Measurements from ENCODE around the gene CACNA1D.
"Not testable (repeated sequence)": the region's sequence is repeated elsewhere in the genome, so short reads cannot be mapped to it uniquely, and the experiment has no call there.

The CACNA1D gene

DNA sequence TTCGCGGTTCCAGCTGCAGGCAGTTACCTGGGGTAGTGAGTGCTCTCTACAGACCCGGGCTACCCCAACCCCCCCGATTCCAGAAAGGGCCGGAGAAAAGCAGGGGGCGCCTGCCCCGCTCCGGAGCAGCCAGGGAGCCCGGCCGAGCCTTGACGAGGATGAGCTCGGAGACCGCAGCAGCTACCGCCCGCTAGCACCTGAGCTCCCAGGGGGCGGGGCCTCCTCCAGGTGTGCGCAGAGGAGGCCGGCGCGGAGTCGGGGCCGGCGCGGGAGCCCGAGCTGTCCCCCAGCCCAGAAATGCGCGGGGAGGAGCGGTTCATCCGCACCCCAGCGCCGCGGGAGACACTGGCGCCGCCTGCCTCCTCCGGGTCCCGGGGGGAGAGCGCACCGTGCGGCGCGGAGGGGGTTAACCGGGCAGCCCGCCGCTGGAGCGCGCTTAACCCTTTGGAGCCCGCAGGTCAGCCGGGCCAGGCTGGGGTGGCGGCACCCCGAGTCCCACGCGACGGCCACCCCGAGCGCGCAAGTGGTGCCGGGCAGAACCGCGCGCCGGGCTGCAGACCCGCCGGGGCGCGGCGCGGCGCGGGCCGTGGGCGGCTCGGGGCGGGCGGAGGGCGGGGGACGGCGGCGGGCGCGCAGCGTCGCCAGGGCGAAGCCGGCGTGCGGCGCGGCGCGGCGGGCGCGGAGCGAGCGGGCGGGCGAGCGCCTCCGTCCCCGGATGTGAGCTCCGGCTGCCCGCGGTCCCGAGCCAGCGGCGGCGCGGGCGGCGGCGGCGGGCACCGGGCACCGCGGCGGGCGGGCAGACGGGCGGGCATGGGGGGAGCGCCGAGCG, at the start of gene CACNA1D:
TSS of gene CACNA1D (plus strand) at position 649 of the 829 bp plus-strand sequence. CDS start 556 bp downstream, outside the sequence.
- DNase-seq: peak; percentile 37

DNA sequence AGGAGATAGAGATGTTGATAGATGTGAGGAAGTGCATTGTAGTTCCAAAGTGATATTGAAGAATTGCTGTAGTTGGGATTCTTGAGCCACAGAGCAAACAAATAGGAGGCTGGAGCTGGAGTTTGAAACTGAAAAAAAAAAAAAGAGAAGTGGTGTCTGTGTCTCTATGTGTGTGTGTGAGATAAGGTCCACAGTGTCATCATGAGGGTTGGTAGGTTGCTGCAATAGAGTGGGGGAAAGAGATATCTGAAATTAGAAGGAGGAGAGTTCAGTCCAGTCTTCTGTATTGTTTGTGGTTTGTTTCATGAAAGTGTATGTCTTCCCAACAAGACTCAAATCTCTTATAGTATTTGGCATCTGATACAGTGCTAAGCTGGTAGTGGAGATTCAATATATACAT, 37.3 kb upstream of the CACNA1D start:
- DNase-seq: no peak

DNA sequence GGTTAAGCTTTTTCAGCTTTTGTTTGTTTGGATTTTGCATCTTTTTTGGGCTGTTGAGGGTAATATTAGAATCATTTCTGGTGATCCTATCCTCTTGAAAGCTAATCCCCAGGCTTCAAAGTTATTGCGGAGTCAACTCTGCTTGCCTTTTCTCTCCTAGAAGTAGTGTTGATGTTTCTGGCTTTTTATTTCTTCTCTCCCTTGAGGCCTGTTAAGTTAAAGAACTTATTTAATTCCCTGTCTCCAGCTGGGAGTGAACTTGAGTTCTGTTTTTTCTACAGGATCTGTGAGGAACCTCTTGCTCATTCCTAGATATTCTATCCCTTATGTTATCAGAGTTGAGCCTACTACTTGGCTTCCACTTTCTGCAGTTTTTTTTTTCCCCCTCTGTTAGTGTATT, 34.1 kb upstream of the CACNA1D start:
- DNase-seq: no peak

DNA sequence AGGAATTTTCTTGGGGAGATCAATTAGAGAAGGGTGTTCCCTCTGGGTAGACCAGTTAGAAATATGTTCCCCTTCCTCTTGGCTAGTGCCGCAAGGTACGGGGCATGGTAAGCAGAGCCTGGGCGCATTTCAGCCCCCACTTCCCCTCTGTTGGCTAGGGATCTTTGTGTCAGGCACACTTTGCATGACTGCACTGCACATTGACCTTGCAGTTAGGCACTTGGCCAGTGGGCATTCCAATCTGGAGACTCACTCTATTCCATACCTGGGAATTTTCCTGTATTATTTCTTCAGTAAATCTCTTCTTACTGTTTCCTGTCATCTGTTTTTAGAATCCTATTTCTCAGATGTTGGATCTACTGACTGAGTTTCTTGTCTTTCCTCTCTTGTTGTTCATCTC, 30.0 kb upstream of the CACNA1D start:
- no peak for DNase-seq

DNA sequence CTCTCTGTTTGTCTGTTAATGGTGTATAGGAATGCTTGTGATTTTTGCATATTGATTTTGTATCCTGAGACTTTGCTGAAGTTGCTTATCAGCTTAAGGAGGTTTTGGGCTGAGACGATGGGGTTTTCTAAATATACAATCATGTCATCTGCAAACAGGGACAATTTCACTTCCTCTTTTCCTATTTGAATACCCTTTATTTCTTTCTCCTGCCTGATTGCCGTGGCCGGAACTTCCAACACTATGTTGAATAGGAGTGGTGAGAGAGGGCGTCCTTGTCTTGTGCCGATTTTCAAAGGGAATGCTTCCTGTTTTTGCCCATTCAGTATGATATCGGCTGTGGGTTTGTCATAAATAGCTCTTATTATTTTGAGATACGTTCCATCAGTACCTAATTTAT, 24.7 kb upstream of the CACNA1D start:
- not testable (repeated sequence) for DNase-seq

DNA sequence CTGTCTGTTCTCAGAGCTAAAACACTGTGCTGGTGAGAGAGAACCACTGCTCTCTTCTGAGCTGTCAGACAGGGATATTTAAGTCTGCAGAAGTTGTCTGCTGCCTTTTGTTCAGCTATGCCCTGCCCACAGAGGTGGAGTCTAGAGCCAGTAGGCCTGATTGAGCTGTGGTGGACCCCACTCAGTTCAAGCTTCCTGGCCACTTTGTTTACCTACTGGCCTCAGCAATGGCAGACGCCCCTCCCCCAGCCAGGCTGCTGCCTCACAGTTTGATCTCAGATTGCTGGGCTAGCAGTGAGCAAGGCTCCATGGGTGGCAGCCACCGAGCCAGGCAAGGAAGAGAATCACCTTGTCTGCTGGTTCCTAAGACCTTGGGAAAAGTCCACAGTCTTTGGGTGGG, 21.0 kb upstream of the CACNA1D start:
- no peak for DNase-seq

DNA sequence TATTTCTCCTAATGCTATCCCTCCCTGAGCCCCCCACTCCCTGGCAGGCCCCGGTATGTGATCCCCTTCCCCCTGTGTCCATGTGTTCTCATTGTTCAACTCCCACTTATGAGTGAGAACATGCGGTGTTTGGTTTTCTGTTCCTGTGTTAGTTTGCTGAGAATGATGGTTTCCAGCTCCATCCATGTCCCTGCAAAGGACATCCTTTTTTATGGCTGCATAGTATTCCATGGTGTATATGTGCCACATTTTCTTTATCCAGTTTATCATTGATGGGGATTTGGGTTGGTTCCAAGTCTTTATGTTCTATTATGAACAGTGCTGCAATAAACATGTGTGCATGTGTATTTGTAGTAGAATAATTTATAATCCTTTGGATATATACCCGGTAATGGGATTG, 18.0 kb upstream of the CACNA1D start:
- not testable (repeated sequence) for DNase-seq

DNA sequence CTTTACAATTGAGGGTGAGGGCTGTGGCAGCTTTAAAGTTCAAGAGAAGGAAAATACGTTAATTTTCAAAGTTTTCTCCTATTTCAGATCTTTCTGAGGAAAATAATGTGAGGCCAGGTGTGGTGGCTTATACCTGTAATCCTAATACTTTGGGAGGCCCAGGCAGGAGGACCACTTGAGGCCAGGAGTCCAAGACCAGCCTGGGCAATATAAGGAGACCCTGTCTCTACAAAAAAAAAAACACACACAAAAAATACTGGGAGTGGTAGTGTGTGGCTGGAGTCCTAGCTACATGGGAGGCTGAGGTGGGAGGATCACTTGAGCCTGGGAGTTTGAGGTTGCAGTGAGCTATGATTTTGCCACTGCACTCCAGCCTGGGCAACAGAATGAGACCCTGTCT, 16.7 kb upstream of the CACNA1D start:
- not testable (repeated sequence) for DNase-seq

DNA sequence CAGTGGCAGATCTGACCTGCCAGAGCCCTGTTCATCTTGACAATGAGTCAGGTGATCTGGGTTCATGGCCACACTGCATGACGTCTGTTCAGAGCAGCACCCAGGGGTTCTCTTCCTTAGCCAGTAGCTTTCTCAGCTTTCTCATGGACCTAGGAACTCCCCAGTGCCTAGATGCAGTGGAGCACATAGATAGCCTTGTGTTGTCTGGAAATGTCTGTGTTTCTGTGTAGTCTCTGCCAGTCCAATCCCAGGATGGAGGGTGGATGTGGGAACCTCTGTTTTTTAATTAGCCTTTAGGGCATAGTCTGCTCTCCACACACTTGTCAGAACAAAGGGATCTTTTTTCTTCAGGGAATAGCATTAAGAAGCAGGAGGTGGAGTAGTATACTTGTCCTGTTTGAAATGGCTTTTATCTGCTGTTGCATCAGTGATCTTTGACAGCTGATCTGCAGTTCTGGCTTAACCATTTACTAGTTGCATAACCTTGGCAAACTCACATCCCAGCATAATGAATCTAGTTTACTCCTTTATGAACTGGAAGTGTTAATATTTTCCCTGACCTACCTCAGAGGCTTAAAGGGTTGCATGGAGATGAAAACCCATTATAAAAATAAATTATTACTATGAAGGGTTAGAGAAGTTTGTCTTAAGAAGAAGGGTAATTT, 16.1 kb upstream of the CACNA1D start:
- DNase-seq: no peak

DNA sequence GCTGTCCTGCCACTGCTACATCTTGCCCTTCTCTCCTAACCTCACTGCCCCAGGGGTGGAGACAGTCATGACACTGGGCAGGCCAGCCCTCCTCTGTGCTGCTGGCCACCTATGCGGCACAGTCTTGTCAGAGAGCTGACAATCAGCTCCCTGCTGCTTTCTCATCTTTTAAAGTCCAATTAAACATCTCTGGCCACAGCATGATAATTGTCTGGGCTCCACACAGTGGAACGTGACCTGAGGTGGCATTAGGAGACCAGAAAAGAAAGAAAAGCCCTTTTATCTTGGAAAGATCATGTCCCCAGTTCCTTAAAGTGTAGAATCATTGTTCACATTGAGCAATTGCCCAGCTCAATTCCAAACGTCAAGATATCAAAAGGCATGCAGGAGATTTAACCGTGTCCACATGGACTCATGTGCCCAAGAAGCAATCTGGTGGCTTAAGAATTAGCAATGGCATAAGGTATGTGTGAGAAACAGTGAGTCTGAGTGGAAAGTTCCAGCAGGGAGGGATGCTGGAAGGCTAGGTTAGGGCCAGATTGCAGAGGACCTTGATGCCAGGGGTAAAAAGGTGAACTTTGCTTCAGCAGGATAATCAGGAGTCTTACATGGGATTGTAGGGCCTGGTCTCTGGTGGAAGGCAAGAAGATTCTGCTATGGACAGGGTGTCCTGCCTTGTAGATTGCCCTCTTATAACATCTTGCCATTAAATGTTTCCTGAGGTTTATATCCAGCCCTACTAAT, 15.3 kb upstream of the CACNA1D start:
- no peak for DNase-seq

DNA sequence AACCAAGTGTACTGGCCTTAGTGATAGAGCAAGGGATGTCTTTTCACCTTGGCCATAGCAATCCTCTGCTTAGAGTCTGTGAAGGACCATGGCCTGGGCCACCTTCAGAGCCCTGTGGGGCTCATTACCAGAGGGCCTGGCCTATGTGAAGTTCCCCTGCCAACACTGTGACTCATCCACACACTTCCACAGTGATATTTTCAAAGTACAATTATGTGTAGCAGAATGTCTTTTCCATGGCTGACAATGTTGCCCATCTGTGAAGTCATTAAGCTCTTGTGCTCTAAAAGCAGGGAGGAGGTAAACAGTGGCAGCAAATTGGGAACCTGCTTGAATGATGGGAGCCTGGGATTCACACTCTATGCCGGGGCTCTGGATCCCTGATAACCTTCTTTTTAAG, 12.2 kb upstream of the CACNA1D start:
- DNase-seq: no peak

DNA sequence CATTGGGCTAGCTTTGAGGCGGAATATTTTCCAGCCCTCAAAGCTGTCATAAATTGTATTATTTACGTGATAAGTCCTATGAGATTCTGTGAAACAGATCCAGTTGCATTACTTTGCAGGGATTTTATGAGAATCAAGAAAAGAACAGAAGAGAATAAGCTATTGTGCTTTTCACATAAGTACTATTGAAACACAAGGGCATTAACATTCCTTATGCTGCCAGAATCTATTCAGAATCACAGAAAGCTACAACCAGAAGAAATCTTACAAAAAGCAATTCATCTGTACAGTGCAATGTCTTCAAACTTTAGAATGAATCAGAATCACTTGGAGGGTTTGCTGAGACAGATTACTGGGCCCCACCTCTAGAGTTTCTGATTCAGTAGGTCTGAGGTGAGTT, 10.6 kb upstream of the CACNA1D start:
- DNase-seq: no peak

DNA sequence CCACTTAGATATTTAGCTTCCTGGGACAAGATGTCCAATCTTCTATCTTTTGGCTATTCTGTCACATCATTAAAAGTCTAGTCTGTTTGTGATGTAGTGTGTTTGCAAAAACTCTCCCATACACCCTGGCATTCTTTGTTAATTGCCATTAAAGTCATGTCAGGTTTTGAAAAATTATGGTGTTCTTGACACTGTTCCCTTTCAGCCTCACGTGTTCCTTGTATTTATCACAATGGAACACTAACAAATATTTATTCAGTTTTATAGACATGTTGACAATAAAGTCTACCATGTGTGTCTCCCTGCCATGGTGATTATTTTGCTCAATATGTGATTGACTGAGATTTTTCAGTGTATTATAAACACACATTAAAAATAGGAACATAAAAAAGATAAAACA, 9.4 kb upstream of the CACNA1D start:
- DNase-seq: no peak

DNA sequence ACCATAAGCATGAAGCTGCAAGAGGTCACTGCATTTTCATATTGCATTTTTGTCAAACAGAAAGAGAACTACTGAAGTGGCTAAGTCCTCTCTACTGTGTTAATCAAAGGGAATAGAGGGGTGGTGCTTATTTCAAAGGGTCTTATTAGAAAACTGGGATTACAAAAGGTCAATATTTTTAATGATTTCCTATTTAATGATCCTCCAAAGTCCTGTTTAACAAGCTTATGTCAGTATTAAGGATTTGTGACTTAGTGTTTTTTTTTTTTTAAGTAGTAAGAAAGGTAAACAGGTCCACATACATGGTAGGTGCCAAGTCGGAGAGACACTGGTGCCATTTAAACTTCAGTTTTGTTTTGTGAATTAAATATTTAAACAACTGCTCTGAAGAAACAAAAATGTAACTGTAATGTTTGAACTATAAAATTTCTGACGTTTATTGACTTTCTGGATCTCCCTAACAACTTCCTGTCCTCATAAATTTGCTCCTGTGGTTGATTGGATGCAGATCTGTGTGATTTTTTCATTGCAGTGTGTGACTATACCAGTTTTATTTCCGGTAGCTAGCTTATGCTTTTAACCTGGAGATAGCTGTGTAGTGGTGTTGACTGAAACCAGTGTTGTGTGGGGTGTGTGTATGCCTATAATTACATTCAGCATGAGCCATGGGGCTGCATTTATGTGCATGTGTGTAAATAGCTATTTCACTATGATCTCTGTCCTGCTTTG, 8.6 kb upstream of the CACNA1D start:
- no peak for DNase-seq

DNA sequence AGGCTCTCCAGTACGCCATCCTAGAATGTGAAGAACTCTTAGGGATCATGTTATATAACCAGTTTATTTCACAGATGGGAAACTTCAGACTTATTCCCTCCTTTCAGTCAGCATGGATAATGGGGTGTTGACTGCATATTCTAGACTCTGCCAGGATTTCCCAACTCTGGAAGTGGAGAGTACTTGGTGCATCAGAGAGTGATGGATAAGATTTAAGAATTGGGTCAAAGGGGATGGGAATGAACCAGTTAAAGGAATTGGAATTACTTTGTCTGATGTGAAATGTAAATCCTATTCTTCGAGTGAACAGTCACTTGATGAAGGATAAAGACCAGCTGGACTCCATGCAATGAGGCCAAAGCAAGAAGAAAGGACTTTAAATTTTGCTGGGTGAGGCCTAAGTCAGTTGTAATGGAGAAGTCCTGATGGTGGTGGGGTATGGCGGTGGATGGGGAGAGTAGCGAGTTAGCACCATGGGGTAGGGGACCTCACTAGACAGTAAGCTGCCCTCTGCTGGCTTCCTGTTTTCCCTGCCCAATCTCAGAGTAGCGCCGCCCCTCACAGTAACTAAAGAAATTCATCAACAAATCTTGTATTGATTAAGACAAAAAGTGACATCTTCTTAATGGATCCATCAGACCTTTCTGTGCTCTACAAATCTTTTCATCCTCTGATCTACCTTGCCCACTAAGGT, 7.3 kb upstream of the CACNA1D start:
- no peak for DNase-seq

DNA sequence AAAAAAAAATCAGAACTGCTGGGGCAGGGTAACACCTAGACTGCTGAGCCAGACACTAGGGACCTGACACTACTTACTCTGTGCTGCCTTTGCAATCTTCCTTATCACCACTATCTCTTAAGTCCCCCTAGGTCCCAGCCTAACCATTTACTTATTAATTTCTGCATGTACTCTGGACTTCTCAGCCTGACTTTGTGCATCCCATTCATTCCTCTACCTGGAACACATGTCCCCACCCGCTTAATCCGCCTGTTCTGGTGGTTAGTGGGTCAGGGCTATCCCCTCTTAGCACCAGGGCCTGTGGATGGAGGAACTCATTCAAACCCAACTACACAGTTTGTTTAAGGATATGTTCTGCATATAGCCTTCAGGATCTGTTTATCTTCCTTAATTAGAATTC, 5.0 kb upstream of the CACNA1D start:
- DNase-seq: no peak

DNA sequence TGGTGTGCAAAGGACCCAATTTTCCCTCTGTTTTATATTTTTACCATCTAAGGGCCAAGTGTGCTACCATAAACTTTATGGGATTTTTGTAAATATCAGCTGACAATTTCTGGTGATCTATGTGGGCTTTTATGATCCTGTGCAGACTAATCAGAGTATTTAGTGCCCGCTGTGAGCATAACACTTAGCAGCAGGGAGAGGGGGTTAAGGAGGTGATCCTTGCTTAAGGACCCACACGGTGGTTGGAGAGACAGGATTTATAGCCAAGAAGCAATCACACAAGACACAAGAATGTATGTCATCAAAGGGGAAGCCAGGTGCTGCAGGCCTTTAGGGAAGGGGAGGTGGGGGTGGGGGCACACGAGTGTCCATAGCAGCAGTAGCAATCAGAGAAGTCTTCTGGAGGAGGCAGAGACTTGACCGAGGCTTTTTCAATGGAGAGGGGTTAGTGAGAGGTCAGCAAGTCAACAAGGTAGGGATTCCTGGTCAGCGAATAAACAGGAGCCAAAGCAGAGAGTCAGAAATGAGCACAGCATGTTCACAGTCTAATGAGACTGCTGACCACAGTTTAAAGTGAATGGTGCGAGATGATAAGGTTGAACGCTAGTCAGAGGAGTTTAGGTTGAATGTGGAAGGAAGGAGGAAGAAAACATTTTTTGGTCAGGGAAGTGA, 4.5 kb upstream of the CACNA1D start:
- no peak for DNase-seq

DNA sequence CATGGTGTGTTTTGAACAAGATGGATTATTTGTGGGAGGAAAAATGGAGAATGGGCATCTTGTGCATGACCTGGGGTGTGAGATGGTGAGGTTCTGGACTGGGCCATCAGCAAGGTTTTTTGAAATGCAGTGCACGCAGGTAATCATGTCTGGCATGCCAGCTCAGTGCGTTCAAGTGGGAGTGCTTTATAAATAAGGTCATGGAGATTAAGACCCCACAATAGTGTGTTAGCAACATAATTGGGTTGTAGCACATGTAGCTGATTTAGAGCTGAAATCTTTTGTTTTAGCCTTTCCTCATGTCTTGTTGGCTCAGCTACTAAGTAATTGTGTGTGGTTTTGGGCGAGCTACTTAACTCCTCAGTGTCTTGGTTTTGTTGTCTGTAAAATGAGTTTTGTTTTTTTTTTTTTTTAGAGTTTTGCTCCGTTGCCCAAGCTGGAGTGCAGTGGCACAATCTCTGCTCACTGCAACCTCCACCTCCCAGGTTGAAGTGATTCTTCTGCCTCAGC, 3.9 kb upstream of the CACNA1D start:
- no peak for DNase-seq

DNA sequence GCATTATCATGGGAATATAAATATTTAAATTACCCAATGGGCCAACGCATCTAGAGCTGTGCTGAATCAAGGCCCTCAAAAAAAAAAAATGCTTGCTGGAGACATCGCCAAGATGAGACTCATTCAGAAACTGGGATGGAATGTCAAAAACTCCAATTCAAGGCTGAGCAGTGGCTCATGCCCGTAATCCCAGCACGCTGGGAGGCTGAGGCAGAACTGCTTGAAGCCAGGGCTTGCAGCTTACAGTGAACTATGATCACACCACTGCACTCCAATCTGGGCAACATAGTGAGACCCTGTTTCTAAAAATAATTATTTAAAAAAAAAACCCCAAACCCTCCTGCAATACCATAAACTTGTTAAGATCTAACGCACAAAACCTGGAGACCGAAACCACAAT, 3.1 kb upstream of the CACNA1D start:
- no peak for DNase-seq

DNA sequence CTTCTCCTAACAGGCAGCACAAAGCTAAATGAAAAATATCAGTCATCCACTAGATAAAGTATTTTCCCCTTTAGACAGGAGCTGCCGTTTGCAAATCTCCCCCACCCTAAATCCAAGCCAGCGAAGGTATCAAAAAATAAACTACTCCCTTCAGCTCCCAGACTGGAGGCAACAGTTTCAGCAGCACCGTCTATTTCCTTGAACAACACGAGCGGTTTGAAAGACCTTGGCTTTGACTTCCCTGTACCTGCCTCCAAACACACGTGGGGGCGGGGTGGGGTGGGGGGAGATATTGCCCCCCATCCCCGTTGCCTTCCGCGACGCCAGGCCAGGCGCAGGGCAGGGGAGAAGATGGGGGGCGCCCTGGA, 832 bp upstream of the CACNA1D start:
- no peak for DNase-seq

DNA sequence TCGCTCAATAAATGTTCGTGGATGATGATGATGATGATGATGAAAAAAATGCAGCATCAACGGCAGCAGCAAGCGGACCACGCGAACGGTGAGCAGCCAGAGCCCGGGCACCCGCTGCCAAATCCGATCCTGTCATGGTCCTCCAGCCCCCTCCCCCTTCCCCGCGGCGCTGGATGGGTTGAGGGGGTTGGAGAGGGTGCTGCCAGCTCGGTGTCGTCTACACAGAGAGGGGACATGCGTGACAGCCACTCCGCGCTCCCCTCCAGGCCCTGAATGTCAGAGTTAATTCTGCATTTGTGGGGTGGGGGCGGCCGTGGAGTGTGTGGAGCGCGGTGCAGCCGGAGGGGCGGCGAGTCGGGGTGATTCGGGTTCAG, 722 bp downstream of the CACNA1D start:
- DNase-seq: no peak

Measured in activated naive CD4-positive, alpha-beta T cell treated with anti-CD3 and anti-CD28 coated beads, Interleukin-2, amount 50 U/mL, for 16 hours (primary cell).